IMR-90 (cell line): ENCODE results near the gene ITIH5. TPM values are rescaled to one million over a fixed set of nuclear protein-coding genes. Genes with fewer than 3 reads are reported as not detected.

Source experiments
- ATAC-seq: fragments of 200-7000 bp; cut with Tn5 transposase; 2 replicates; pipeline ENCODE4 v1.9.1; 2020; ENCODE audit warnings: low read depth, mild to moderate bottlenecking, moderate library complexity
- BruUV-seq: library from RNA; stranded (reverse); fragments of 400-500 nt; replicated peaks from 2 replicates; lab custom pipeline; 2021; lab: Mats Ljungman, UMichigan
- CTCF ChIA-PET: fragments of 300-600 bp; formaldehyde crosslinking; extraction: SDS; loops from one replicate; lab custom pipeline; 2021; ENCODE audit warnings: antibody characterized with exemption; lab: Yijun Ruan, JAX
- POLR2A ChIA-PET: fragments of 300-600 bp; sonication (Branson Sonifier 250); formaldehyde crosslinking; loops from one replicate; lab custom pipeline; 2022; ENCODE audit warnings: antibody characterized with exemption; ENCODE audit not compliant: unreplicated experiment; lab: Charles Lee
- DNase-seq: peaks from one replicate; pipeline ENCODE4 v3.0.0; 2013
- H2AFZ ChIP-seq: replicated peaks from 2 replicates; pipeline ENCODE3; 2013; ENCODE audit warnings: low read length, mild to moderate bottlenecking; ENCODE audit not compliant: poor library complexity
- H2AK5ac ChIP-seq: 2 replicates; pipeline ENCODE4 v1.6.1; 2013; ENCODE audit warnings: low read depth, low read length, inconsistent platforms
- H2AK9ac ChIP-seq: replicated peaks from 2 replicates; pipeline ENCODE3; 2013; ENCODE audit warnings: mild to moderate bottlenecking, low read depth, low read length, moderate library complexity; ENCODE audit not compliant: poor library complexity
- H2BK120ac ChIP-seq: 2 replicates; pipeline ENCODE4 v1.6.1; 2013; ENCODE audit warnings: low read depth, low read length, inconsistent platforms
- H2BK15ac ChIP-seq: 3 replicates; pipeline ENCODE4 v1.6.1; 2013; ENCODE audit warnings: low read depth, low read length, inconsistent platforms
- H2BK20ac ChIP-seq: 2 replicates; pipeline ENCODE4 v1.6.1; 2013; ENCODE audit warnings: low read depth, mild to moderate bottlenecking, inconsistent platforms, low read length, moderate library complexity
- H2BK5ac ChIP-seq: 2 replicates; pipeline ENCODE4 v1.6.1; 2013; ENCODE audit warnings: mild to moderate bottlenecking, low read depth, low read length, inconsistent platforms; ENCODE audit not compliant: poor library complexity, severe bottlenecking
- H3K14ac ChIP-seq: replicated peaks from 2 replicates; pipeline ENCODE4 v1.6.1; 2013; ENCODE audit warnings: low read depth, low read length, inconsistent platforms
- H3K18ac ChIP-seq: 2 replicates; pipeline ENCODE4 v1.6.1; 2013; ENCODE audit warnings: low read depth, low read length, control low read depth
- H3K23ac ChIP-seq: 2 replicates; pipeline ENCODE4 v1.6.1; 2013; ENCODE audit warnings: low read depth, low read length, inconsistent platforms
- H3K27ac ChIP-seq: 2 replicates; pipeline ENCODE4 v1.5.1; 2013; ENCODE audit warnings: mild to moderate bottlenecking, control low read depth, low read length; ENCODE audit not compliant: insufficient read depth
- H3K27me3 ChIP-seq: 2 replicates; pipeline ENCODE4 v1.6.1; 2013; ENCODE audit warnings: low read length; ENCODE audit not compliant: control insufficient read depth, insufficient read depth
- H3K36me3 ChIP-seq: 2 replicates; pipeline ENCODE4 v1.6.1; 2013; ENCODE audit warnings: low read length, mixed read lengths; ENCODE audit not compliant: control insufficient read depth, insufficient read depth
- H3K4ac ChIP-seq: 2 replicates; pipeline ENCODE4 v1.6.1; 2013; ENCODE audit warnings: low read depth, low read length, inconsistent platforms
- H3K4me1 ChIP-seq: 2 replicates; pipeline ENCODE4 v1.6.1; 2013; ENCODE audit warnings: low read length, mixed read lengths; ENCODE audit not compliant: control insufficient read depth, insufficient read depth
- H3K4me2 ChIP-seq: 2 replicates; pipeline ENCODE4 v1.6.1; 2013; ENCODE audit warnings: low read depth, mild to moderate bottlenecking, control low read depth, low read length, moderate library complexity
- H3K4me3 ChIP-seq: 2 replicates; pipeline ENCODE4 v1.5.1; 2013; ENCODE audit warnings: low read depth, mild to moderate bottlenecking, control low read depth, low read length, moderate library complexity; ENCODE audit not compliant: insufficient read depth
- H3K56ac ChIP-seq: 2 replicates; pipeline ENCODE4 v1.6.1; 2013; ENCODE audit warnings: low read length, inconsistent platforms; ENCODE audit not compliant: insufficient read depth; ENCODE audit errors: extremely low read depth
- H3K79me1 ChIP-seq, 2 experiments: 2 replicates each; pipeline ENCODE4 v1.6.1; 2013; ENCODE audit warnings: low read length in 2 of 2, inconsistent platforms in 1 of 2, low read depth in 1 of 2
- H3K9ac ChIP-seq: 2 replicates; pipeline ENCODE4 v1.6.1; 2013; ENCODE audit warnings: low read depth, low read length, control low read depth
- H3K9me1 ChIP-seq: 2 replicates; pipeline ENCODE4 v1.6.1; 2013; ENCODE audit warnings: low read length, inconsistent platforms; ENCODE audit not compliant: insufficient read depth
- H3K9me3 ChIP-seq: 2 replicates; pipeline ENCODE4 v1.6.1; 2013; ENCODE audit warnings: low read length; ENCODE audit not compliant: control insufficient read depth, insufficient read depth
- H4K20me1 ChIP-seq: 2 replicates; pipeline ENCODE4 v1.6.1; 2013; ENCODE audit warnings: low read length, inconsistent platforms; ENCODE audit not compliant: insufficient read depth
- H4K5ac ChIP-seq: 2 replicates; pipeline ENCODE4 v1.6.1; 2013; ENCODE audit warnings: mild to moderate bottlenecking, low read depth, low read length, control low read depth
- H4K8ac ChIP-seq, 2 experiments: 2 replicates each; pipeline ENCODE4 v1.6.1; 2013; ENCODE audit warnings: low read depth in 2 of 2, low read length in 2 of 2, control low read depth in 1 of 2, inconsistent platforms in 1 of 2
- H4K91ac ChIP-seq: 2 replicates; pipeline ENCODE4 v1.6.1; 2013; ENCODE audit warnings: low read depth, low read length, inconsistent platforms; ENCODE audit not compliant: insufficient read depth
- CEBPB ChIP-seq: IDR thresholded peaks from 2 replicates; pipeline ENCODE4 v1.6.1; 2012; ENCODE audit warnings: low read depth, low read length, improper control_type of control experiment
- CHD1 ChIP-seq: IDR thresholded peaks from 2 replicates; pipeline ENCODE4 v1.6.1; 2012; ENCODE audit warnings: low read depth, low read length, improper control_type of control experiment
- CTCF ChIP-seq: conservative IDR thresholded peaks from 2 replicates; pipeline ENCODE4 v1.5.1; 2012; ENCODE audit warnings: mild to moderate bottlenecking, low read depth, low read length, improper control_type of control experiment
- ELK1 ChIP-seq: fragments of 150-350 bp; IDR thresholded peaks from 2 replicates; pipeline ENCODE4 v1.6.1; 2016; ENCODE audit warnings: low read depth, mild to moderate bottlenecking, low read length, moderate library complexity, borderline replicate concordance
- FOS ChIP-seq: fragments of 150-350 bp; IDR thresholded peaks from 2 replicates; pipeline ENCODE4 v1.6.1; 2016; ENCODE audit warnings: low read depth, low read length
- MAFK ChIP-seq: IDR thresholded peaks from 2 replicates; pipeline ENCODE4 v1.6.1; 2012; ENCODE audit warnings: low read depth, low read length, improper control_type of control experiment
- MAZ ChIP-seq: IDR thresholded peaks from 2 replicates; pipeline ENCODE4 v1.6.1; 2012; ENCODE audit warnings: low read depth, mild to moderate bottlenecking, low read length, improper control_type of control experiment, moderate library complexity, borderline replicate concordance
- MXI1 ChIP-seq: IDR thresholded peaks from 2 replicates; pipeline ENCODE4 v1.6.1; 2012; ENCODE audit warnings: low read depth, mild to moderate bottlenecking, low read length, moderate library complexity, borderline replicate concordance
- RAD21 ChIP-seq: IDR thresholded peaks from 2 replicates; pipeline ENCODE4 v1.6.1; 2012; ENCODE audit warnings: low read length, improper control_type of control experiment
- WGBS, 2 experiments: methylation state at CpG; one replicate each; pipeline versions ENCODE4 v1.1.5 to v1.1.7; 2013; ENCODE audit warnings: missing lambda C conversion rate in 2 of 2; ENCODE audit not compliant: insufficient read length in 1 of 2; ENCODE audit errors: extremely low coverage in 2 of 2; 5-methylcytosine and 5-hydroxymethylcytosine counted together
- dilution Hi-C: fragments of 300-500 bp; cut with HindIII; formaldehyde crosslinking; loops from one replicate; pipeline ENCODE4 v1.14.3; 2018; ENCODE audit warnings: low sequenced_read_pairs; ENCODE audit not compliant: unreplicated experiment
- in situ Hi-C: fragments of 300-500 bp; cut with MboI; formaldehyde crosslinking; loops from 3 replicates; pipeline ENCODE4 v1.14.3; 2019; ENCODE audit warnings: low sequenced_read_pairs, inconsistent platforms, mixed read lengths
- intact Hi-C: fragments of 100-400 bp; cut with micrococcal nuclease; formaldehyde crosslinking; loops from 2 replicates; pipeline ENCODE4 v1.10.0; 2022
- polyA plus RNA-seq, 3 experiments: library from polyadenylated mRNA; depleted of rRNA; stranded (reverse); fragments of >200 nt; gene quantifications; 2 replicates each; pipeline ENCODE4 v1.2.3, GENCODE V29; 2012; ENCODE audit warnings: low replicate concordance in 1 of 3
- total RNA-seq: library from RNA; depleted of rRNA; stranded (reverse); fragments of >200 nt; gene quantifications from 2 replicates; pipeline ENCODE4 v1.2.3, GENCODE V29; 2012

Gene ITIH5
- total and polyA plus RNA-seq, 2 of the 4 experiments (the other 2 are of a cell fraction): under 0.01 to 0.07 TPM

GRCh38 chr10:7706534-7707073 lies 39.8 kb upstream of the ITIH5 start:
- H4K91ac ChIP-seq: no peak overlapping the region
- no peak overlapping the region for H3K27ac ChIP-seq
- no peak overlapping the region for H2AK9ac ChIP-seq
- CTCF ChIA-PET: no interaction called here
- in situ Hi-C loops: no loop called here
- H3K4me1 ChIP-seq: no peaks in the 10 kb centered on the region
- no peak overlapping the region for H3K4ac ChIP-seq
- no peaks in the 10 kb centered on the region; the same call in 1 of the 2 replicates for H3K27me3 ChIP-seq
- intact Hi-C loops: no loop called here
- H2BK5ac ChIP-seq: no peak overlapping the region
- no peak overlapping the region for H3K23ac ChIP-seq
- no peak overlapping the region for H2BK20ac ChIP-seq
- no peaks in the 10 kb centered on the region for H3K9me1 ChIP-seq
- H3K36me3 ChIP-seq: no peaks in the 10 kb centered on the region
- TF ChIP-seq MXI1 (no peak), ELK1 (no peak), FOS (no peak), RAD21 (no peak), CEBPB (no peak), MAFK (no peak), CHD1 (no peak), CTCF (no peak), MAZ (no peak)
- no peaks in the 10 kb centered on the region for H3K79me1 ChIP-seq
- H4K8ac ChIP-seq: no peak overlapping the region
- H3K9ac ChIP-seq: no peak overlapping the region
- H2BK15ac ChIP-seq: no peak overlapping the region
- BruUV-seq: no TSS peak
- no peak overlapping the region for H2AFZ ChIP-seq
- H3K56ac ChIP-seq: no peak overlapping the region
- H3K4me2 ChIP-seq: no peak overlapping the region
- no peaks in the 10 kb centered on the region for H4K20me1 ChIP-seq
- no peak overlapping the region for H4K5ac ChIP-seq
- POLR2A ChIA-PET: no interaction called here
- dilution Hi-C loops: no loop called here
- no peak for DNase-seq
- no peak overlapping the region for H3K14ac ChIP-seq
- ATAC-seq: no peak
- no peak overlapping the region for H3K4me3 ChIP-seq
- H2BK120ac ChIP-seq: no peak overlapping the region
- H2AK5ac ChIP-seq: no peak overlapping the region
- WGBS, 2 experiments: 14% methylated on average over 1 of the region's 4 CpGs; no CpG with 5 or more reads in 1 of the 2 experiments
- no peaks in the 10 kb centered on the region for H3K9me3 ChIP-seq
- no peak overlapping the region for H3K18ac ChIP-seq
